MM.1S (cell line): ENCODE results near the gene SPACDR.

Source experiments
- DNase-seq: peaks from one replicate; pipeline ENCODE4 v3.0.0-alpha.2; 2015
- H2AFZ ChIP-seq: fragments of 300-600 bp; sonication (generic); 2 replicates; pipeline ENCODE4 v1.6.0; 2016; ENCODE audit warnings: antibody characterized with exemption, low read length
- H3F3A ChIP-seq: fragments of 300-600 bp; sonication (generic); 2 replicates; pipeline ENCODE4 v1.6.1; 2016; ENCODE audit warnings: mild to moderate bottlenecking, antibody characterized with exemption, low read length, moderate library complexity, mixed read lengths; ENCODE audit not compliant: insufficient read depth
- H3K27ac ChIP-seq: fragments of 300-600 bp; sonication (generic); 2 replicates; pipeline ENCODE4 v1.5.1; 2016; ENCODE audit warnings: mild to moderate bottlenecking, low read length
- H3K27me3 ChIP-seq: fragments of 300-600 bp; sonication (generic); replicated peaks from 2 replicates; pipeline ENCODE4 v1.6.0; 2016; ENCODE audit warnings: low read length; ENCODE audit not compliant: insufficient read depth
- H3K36me3 ChIP-seq: fragments of 300-600 bp; sonication (generic); replicated peaks from 2 replicates; pipeline ENCODE4 v1.6.1; 2016; ENCODE audit warnings: mild to moderate bottlenecking, low read length, mixed read lengths; ENCODE audit not compliant: insufficient read depth
- H3K4me1 ChIP-seq: fragments of 300-600 bp; sonication (generic); 2 replicates; pipeline ENCODE4 v1.6.1; 2016; ENCODE audit warnings: low read length, mixed read lengths
- H3K4me2 ChIP-seq: fragments of 300-600 bp; sonication (generic); 2 replicates; pipeline ENCODE4 v1.6.0; 2016; ENCODE audit warnings: low read depth, low read length
- H3K4me3 ChIP-seq: fragments of 300-600 bp; sonication (generic); 2 replicates; pipeline ENCODE4 v1.5.1; 2016; ENCODE audit warnings: low read length, mixed read lengths
- H3K79me2 ChIP-seq: fragments of 300-600 bp; sonication (generic); 2 replicates; pipeline ENCODE4 v1.6.1; 2016; ENCODE audit warnings: mixed run types, low read length, mixed read lengths
- H3K9ac ChIP-seq: fragments of 300-600 bp; sonication (generic); 2 replicates; pipeline ENCODE4 v1.6.1; 2016; ENCODE audit warnings: low read length, mixed read lengths
- H3K9me2 ChIP-seq: fragments of 300-600 bp; sonication (generic); replicated peaks from 2 replicates; pipeline ENCODE4 v1.6.1; 2016; ENCODE audit warnings: mild to moderate bottlenecking, low read length, mixed read lengths; ENCODE audit not compliant: insufficient read depth
- H3K9me3 ChIP-seq: fragments of 300-600 bp; sonication (generic); replicated peaks from 2 replicates; pipeline ENCODE4 v1.6.1; 2016; ENCODE audit warnings: mild to moderate bottlenecking, low read length, mixed read lengths; ENCODE audit not compliant: insufficient read depth
- H4K20me1 ChIP-seq: fragments of 300-600 bp; sonication (generic); 2 replicates; pipeline ENCODE4 v1.6.1; 2016; ENCODE audit warnings: mild to moderate bottlenecking, low read length, moderate library complexity, mixed read lengths; ENCODE audit not compliant: insufficient read depth
- EZH2 ChIP-seq: fragments of 300-600 bp; sonication (generic); optimal IDR thresholded peaks from 2 replicates; pipeline ENCODE3; 2017; ENCODE audit warnings: low read depth, mild to moderate bottlenecking, antibody characterized with exemption, low read length, mixed read lengths
- EZH2phosphoT487 ChIP-seq: fragments of 300-600 bp; sonication (generic); IDR thresholded peaks from 2 replicates; pipeline ENCODE4 v1.6.1; 2018; ENCODE audit warnings: antibody characterized with exemption, low read length
- TF ChIP-seq, protein P1 (sequence below): fragments of 300-600 bp; sonication (generic); IDR thresholded peaks from 2 replicates; pipeline ENCODE4 v1.5.1; 2016; ENCODE audit warnings: antibody characterized with exemption, low read length, mixed read lengths

Gene SPACDR

DNA sequence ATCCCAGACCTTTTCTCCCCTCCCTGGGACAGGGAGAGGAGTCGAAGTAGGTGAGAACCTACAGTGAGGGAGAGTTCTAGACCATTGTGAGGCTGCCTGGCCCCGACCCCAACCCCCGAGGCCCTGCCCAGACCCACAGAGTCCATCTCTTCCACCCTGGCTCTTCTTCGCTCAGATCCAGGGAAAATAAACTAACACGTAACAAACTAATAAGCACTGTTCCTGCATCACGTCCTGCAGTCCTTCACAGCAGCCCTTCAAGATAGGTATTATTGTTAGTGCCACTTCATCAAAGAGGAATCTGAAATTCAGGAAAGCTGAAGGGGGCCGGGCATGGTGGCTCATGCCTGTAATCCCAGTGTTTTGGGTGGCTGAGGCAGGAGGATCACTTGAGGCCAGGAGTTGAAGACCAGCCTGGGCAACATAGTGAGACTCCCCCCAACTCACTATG lies at the start of gene SPACDR:
Gene SPACDR (minus strand): TSS at position 51 of the 451 bp plus-strand sequence. CDS start 235 bp downstream, outside the sequence.
- H4K20me1 ChIP-seq = no peaks in the 10 kb centered on the region
- no peaks in the 10 kb centered on the region for H3K79me2 ChIP-seq
- H3K4me2 ChIP-seq = no peak within 1 kb of the TSS
- no peaks in the 10 kb centered on the region for H3K4me1 ChIP-seq
- no peaks in the 10 kb centered on the region for H3K36me3 ChIP-seq
- H3K27me3 ChIP-seq = no peaks in the 10 kb centered on the region
- no peak within 1 kb of the TSS for H3K27ac ChIP-seq
- no peak within 1 kb of the TSS for H3K9ac ChIP-seq
- DNase-seq = no peak
- no peak within 1 kb of the TSS for H3K4me3 ChIP-seq
- H3K9me3 ChIP-seq = no peaks in the 10 kb centered on the region
- no peaks in the 10 kb centered on the region for H3K9me2 ChIP-seq
- no peaks in the 10 kb centered on the region for H3F3A ChIP-seq
- TF ChIP-seq EZH2phosphoT487 (no peak), EZH2 (no peak)
- TF ChIP-seq, protein P1, sequence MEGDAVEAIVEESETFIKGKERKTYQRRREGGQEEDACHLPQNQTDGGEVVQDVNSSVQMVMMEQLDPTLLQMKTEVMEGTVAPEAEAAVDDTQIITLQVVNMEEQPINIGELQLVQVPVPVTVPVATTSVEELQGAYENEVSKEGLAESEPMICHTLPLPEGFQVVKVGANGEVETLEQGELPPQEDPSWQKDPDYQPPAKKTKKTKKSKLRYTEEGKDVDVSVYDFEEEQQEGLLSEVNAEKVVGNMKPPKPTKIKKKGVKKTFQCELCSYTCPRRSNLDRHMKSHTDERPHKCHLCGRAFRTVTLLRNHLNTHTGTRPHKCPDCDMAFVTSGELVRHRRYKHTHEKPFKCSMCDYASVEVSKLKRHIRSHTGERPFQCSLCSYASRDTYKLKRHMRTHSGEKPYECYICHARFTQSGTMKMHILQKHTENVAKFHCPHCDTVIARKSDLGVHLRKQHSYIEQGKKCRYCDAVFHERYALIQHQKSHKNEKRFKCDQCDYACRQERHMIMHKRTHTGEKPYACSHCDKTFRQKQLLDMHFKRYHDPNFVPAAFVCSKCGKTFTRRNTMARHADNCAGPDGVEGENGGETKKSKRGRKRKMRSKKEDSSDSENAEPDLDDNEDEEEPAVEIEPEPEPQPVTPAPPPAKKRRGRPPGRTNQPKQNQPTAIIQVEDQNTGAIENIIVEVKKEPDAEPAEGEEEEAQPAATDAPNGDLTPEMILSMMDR = no peak
- no peak within 1 kb of the TSS for H2AFZ ChIP-seq

DNA sequence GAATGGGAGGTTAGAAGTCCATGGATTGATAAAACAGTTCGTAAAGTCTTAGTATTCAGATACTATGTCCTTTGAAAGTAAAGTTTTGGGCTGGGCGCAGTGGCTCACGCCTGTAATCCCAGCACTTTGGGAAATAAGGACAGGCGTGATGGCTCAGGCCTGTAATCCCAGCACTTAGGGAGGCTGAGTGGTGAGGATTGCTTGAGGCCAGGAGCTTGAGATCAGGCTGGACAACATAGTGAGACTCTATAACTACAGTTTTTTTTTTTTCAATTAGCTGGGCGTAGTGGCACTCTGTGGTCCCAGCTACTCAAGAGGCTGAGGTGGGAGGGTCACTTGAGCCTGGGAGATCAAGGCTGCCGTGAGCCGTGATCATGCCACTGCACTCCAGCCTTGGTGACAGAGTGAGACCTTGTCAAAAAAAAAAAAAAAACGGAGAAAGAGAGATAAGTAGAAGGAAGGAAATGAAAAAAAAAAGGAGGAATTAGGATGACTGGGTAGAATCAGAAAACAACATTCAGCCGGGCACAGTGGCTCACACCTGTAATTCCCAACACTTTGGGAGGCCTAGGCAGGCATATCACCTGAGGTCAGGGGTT lies 49.3 kb upstream of the SPACDR start:
- no peaks in the 10 kb centered on the region for H3K9me2 ChIP-seq
- TF ChIP-seq EZH2phosphoT487 (no peak), EZH2 (no peak)
- TF ChIP-seq, protein P1 = no peak
- no peaks in the 10 kb centered on the region for H3K79me2 ChIP-seq
- 0 out of 2 replicates have a peak, but pooled peaks cover 4% of the 10 kb centered on the region for H3K27me3 ChIP-seq
- no peaks in the 10 kb centered on the region for H3F3A ChIP-seq
- no peak overlapping the region for H3K4me2 ChIP-seq
- no peaks in the 10 kb centered on the region for H3K36me3 ChIP-seq
- no peak for DNase-seq
- H2AFZ ChIP-seq = no peak overlapping the region
- H3K27ac ChIP-seq = no peak overlapping the region
- no peaks in the 10 kb centered on the region for H3K4me1 ChIP-seq
- no peaks in the 10 kb centered on the region for H3K9me3 ChIP-seq
- no peaks in the 10 kb centered on the region for H4K20me1 ChIP-seq
- H3K9ac ChIP-seq = no peak overlapping the region
- no peak overlapping the region for H3K4me3 ChIP-seq

- Histone ChIP-seq H3K27ac (no peak overlapping the region), H2AFZ (no peak overlapping the region), H3K27me3 (peaks cover 4% of the 10 kb centered on the region; the same call in 1 of the 2 replicates), H3K4me3 (no peak overlapping the region), H3K4me2 (no peak overlapping the region), H3K4me1 (no peaks in the 10 kb centered on the region), H3F3A (no peaks in the 10 kb centered on the region), H3K9me2 (no peaks in the 10 kb centered on the region), H3K9me3 (no peaks in the 10 kb centered on the region), H4K20me1 (no peaks in the 10 kb centered on the region), H3K9ac (no peak overlapping the region), H3K36me3 (no peaks in the 10 kb centered on the region), H3K79me2 (no peaks in the 10 kb centered on the region)
- TF ChIP-seq, protein P1 = no peak
- TF ChIP-seq EZH2phosphoT487 = no peak
- TF ChIP-seq EZH2 = no peak
- DNase-seq = no peak
Measured at GRCh38 chr7:100510437-100511239, 46.6 kb upstream of the SPACDR start.
